Measurements from ENCODE around the gene DAPL1. TPM values are rescaled to one million over a fixed set of nuclear protein-coding genes. Genes with fewer than 3 reads are reported as not detected.

DAPL1 gene, protein sequence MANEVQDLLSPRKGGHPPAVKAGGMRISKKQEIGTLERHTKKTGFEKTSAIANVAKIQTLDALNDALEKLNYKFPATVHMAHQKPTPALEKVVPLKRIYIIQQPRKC
- 0.34 TPM in 1 of 2 replicates, not detected in the other for total RNA-seq (2014; rRNA removed)
- not detected for polyA plus RNA-seq (2012)

DNA sequence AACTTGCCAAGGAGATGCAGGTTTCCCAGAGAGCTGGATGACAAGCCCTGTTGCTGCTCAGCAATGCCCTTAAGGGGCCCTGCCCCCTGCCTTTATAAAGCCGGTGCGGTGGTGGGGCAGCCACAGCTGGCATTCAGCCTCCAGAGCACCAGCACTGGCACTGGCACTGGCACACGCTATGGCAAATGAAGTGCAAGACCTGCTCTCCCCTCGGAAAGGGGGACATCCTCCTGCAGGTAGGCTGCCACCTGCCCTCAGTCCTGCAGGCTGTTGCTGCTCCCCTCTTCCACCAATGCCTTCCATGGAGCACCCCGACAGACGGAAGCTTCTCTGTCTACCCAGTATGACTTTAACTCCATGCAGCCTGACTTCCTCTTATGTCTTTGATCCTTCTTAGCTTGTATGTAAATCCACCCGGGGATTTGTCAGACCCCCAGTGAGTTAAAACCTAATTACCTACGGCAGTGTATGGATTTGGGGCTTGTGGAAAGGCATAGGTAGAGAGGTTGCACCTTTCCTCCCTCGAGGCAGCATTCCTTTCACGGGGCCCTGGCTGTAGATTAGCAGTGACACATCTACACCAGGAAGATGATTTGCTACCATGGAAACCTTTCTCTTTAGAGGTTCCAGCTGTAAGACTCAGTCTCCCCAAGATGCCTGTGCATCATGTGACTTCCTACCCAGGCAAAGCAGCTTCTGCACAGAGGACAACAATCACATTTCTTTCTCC, at the start of gene DAPL1:
Gene DAPL1, plus strand, starts transcription at position 123 of the 730 bp plus-strand sequence. Its CDS starts 56 bp downstream, at position 179.
- DNase-seq (ENCODE audit: low read depth), result peak; percentile 41

DNA sequence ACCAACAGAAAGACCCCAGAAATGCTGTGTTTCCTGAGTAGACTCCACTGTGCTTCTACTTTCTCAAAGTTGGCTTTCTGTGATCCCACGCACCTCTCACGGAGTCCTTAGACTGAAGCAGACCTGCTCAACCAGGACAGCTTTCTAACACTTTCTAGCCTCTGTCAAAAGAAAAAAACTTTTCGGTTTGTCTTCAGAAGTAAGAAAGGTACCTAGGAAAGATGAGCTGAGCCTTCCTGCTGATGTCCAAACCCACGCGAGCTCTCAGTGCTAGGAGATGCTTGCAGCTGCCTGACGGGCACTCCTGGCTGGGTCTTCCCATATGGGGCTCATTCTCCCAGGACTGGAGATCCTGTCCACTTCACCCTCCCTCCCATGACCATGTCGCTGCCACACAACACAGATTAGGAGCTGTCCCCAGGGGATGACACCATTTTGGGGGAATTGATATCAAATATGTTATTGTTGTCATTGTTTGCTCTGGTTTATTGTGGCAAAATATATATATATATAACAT, 49.2 kb upstream of the DAPL1 start:
- DNase-seq (ENCODE audit: low read depth), result no peak

DNA sequence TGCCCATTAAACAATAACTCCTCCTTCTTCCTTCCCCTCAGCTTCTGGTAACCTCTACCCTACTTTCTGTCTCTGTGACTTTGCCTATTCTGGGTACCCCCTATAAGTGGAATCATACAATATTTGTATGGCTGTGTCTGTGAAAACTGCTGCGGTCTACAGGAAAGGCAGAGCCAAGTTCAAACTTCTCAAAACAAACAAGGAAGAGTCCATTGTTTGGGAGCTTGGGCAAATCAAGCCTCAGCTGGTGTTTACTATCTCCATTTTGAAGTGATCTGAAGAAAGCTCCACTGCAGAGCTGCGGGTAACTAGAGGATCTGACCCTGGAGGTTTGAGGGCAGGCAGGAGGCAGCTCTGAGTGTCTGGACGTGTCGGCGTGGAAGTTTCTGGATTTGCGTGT, 48.6 kb upstream of the DAPL1 start:
- DNase-seq (ENCODE audit: low read depth), result no peak

DNA sequence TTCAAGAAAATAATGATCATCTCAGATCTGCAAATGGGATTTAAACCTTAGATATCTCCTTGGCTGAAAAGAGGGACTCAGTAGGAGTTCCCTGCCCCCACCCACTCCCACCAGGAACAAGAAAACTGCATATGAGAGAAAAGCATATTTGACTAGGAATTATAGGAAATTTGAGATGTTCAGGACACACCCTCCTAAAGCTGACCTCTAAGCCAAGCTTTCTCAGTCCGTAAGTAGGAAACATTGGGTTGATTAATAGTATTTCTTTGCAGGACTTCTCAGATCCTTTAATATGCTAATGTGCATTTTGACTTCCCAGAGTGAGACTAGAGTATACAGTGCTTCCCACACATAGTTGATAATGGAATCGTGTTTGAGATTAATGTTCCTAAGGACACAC, 47.8 kb upstream of the DAPL1 start:
- DNase-seq (ENCODE audit: low read depth), result no peak

GRCh38 chr2:158748926-158749590, 46.1 kb upstream of the DAPL1 start:
- DNase-seq (ENCODE audit: low read depth), result peak; percentile 81

GRCh38 chr2:158750458-158751125, 44.5 kb upstream of the DAPL1 start:
- DNase-seq (ENCODE audit: low read depth), result no peak

DNA sequence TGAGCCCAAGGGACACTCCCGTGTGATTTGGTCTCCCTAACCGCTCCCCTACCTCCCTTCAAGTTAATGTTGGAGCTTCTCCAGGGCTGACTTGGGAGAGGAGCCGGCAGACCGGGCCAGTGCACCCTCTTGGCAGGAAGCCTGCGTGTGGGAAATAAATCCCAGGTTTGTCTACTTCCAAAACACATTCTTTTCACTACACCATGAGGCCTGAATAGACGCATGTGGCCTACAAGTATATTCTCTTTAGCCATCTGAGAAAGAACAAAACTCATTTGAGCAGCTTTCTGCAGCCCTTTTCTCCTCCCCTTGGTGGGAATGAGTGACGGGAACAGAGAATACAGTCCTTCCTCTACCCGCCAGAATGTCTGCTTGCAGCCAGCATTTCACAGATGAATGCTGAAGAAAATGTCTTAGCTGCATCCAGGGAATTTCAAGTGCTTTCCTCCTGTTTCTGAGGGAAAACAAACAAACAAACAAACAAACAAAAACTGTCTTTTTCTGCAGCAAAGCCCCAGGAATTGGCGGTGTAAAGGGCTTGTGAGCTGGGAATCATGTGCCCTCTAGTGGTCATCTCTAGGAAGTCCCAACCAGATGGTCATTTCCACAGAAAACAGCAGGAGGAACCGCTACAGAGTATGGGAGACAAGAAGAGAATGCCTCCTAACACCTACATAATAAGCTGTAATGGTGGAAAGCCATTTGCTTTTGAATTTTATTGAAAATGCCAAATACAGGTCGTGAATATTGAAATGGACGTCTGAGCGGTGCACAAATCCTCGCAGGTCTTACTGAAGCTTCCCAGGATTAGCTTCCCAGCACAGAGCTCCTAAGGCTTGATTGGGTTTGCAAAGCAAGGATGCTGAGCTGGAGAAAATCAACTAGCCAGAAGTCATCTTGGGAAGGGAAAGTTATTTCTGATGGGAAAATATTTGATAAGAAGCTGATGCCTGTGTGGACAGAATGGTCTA, 41.2 kb upstream of the DAPL1 start:
- DNase-seq (ENCODE audit: low read depth), result peak; percentile 64

GRCh38 chr2:158755310-158756087, 39.6 kb upstream of the DAPL1 start:
- no peak for DNase-seq (ENCODE audit: low read depth)

- no peak for DNase-seq (ENCODE audit: low read depth)
Observed at GRCh38 chr2:158756331-158756730, 38.8 kb upstream of the DAPL1 start.

GRCh38 chr2:158756976-158757375, 38.1 kb upstream of the DAPL1 start:
- DNase-seq (ENCODE audit: low read depth), result peak; percentile 37

- no peak for DNase-seq (ENCODE audit: low read depth)
Observed at GRCh38 chr2:158760887-158761286, 34.2 kb upstream of the DAPL1 start.

DNA sequence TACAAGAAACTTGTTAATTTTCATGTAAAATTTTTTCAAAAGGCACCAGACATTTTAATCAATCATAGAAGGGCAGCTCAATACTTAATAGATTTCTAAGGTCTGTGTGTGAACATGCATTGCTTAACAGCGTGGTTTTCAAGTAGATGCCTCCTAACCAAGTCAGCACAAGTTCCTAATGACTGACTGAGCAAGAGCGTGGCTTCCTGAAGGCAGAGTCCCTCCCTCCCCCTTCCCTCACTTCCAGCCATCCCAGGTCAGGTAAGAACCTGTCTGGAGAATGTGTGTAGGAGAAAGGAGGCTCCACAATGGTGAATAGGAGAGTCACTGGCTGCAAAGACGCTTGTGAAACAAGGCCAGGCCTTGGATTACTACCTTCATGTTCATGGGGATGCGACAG, 33.5 kb upstream of the DAPL1 start:
- peak; percentile 31 for DNase-seq (ENCODE audit: low read depth)

DNA sequence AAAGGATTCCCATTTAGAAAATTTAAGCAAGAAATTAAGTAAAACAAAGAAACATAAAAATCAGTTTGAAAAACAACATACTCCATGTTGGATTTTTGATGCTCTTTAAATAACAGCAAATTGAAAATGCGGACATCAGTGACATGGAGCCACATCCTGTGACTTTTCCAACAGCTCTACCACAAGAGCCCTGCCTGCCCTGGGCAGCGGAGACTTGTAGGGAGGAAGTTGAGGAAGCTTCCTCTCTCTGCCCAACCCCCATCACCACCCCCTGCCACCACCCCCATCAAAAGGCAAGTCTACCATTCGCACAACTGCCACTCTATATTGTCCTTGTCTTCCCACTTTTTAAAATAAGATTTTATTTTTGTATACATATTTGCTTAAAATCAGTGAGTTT, 32.8 kb upstream of the DAPL1 start:
- no peak for DNase-seq (ENCODE audit: low read depth)

DNA sequence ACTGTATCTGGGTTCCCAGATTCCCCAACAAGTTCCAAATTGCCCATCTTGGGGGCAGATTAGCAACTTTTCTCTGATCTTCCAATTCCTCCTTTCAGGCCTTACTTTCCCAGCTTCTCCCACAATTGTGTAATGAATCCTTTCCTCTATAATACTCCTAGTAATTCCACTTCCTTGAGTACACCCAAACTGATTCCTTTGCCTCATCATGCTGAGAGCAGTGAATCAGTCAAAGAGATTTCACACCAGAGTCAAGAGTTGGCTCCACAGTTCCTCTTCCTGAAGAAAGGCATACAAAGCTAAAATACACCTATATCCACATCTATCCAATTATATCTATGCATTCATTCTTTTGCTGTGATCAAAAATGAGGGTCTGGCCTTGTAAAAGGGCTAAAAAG, 28.6 kb upstream of the DAPL1 start:
- no peak for DNase-seq (ENCODE audit: low read depth)

DNA sequence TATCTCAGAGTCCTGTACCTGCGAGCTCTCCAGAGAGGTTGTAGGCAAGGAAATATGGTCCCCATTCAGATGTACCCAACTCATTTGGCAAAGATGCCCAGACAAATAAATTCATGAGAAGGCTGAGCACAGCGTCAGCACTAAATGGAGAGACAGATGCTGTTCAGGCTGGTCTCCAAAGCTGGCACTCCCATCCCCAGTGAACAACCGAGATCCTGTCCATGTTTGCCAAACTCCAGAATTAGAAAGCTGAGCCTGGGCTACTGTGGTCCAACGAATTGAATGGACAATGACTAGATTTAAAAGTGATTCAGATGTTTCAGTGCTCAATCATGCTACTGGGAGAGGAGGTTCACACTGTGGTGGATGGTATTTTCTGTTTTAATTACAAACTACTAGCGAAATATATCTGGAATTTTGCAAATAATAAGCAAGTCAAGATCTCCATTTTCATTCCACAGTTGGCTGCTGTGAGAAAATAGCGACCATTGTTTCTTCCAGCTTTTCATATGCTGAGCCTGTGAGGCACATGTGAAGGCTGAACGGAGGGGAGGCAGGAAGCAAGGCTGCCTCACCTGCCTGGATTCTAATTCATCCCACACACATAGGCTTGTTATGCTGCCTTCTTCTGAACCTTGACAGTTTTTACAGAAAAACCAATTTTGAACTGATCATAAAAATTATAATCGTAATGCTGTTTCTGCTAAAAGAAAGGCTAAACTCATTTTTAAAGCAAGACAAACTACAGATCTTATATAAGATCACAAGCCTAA, 22.6 kb upstream of the DAPL1 start:
- DNase-seq (ENCODE audit: low read depth), result peak; percentile 28

GRCh38 chr2:158773121-158773520, 22.0 kb upstream of the DAPL1 start:
- DNase-seq (ENCODE audit: low read depth), result peak; percentile 79

DNA sequence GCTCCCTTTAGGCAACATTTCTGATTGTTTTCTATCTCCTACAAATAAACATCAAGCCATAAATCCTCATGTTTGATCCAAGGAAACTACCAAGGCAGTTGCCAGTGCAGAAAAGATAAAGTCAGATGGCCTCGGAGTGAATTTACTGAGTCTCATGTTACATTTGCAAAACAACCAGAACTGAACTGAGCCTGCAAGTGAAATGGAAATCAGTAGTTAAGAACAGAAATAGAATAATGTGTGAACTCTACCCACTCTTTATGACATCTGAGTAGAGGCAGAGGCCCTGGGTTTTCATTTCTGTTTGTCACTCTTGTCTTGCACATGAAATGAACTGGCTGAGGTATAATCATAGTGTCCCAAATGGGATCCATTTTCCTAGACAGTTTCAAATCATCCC, 20.4 kb upstream of the DAPL1 start:
- DNase-seq (ENCODE audit: low read depth), result no peak

- DNase-seq (ENCODE audit: low read depth), result no peak
Observed at GRCh38 chr2:158775273-158776027, 19.7 kb upstream of the DAPL1 start.

DNA sequence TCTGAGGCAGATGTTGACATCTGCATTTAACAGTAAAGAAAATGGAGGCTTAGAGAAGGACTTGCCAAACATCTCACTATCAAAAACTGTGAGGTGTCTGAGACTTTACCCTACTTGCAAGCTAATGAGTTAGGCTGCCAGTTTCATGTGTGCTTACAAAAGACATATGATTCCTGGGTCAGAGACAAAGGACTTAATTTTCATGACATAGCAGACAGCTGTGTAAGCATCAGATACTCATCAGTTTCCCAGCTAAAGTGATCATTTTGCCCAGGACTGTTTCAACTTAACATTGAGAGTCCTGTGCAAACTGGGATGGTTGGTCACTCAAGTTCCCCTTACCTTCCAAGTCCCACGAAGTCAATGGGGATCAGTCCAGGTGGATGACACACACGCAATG, 18.9 kb upstream of the DAPL1 start:
- peak; percentile 78 for DNase-seq (ENCODE audit: low read depth)
